GM19351 (cell line): ENCODE data around the gene STK10.

Experiments
- ATAC-seq: cut with Tn5 transposase; IDR thresholded peaks from one replicate; pipeline ENCODE4 v1.9.1; 2021; ENCODE audit warnings: mild to moderate bottlenecking, moderate library complexity; ENCODE audit not compliant: unreplicated experiment

STK10 gene

GRCh38 chr5:172093965-172094364 is 94.1 kb downstream of the STK10 start:
- ATAC-seq, result no peak

- no peak for ATAC-seq
Measured at GRCh38 chr5:172093559-172093958, 94.5 kb downstream of the STK10 start.

GRCh38 chr5:172091956-172092732 is 95.9 kb downstream of the STK10 start:
- no peak for ATAC-seq

GRCh38 chr5:172090976-172091547 is 97.0 kb downstream of the STK10 start:
- ATAC-seq, result no peak

- ATAC-seq, result no peak
Measured at GRCh38 chr5:172089298-172090117, 98.5 kb downstream of the STK10 start.

GRCh38 chr5:172088801-172089200 is 99.2 kb downstream of the STK10 start:
- no peak for ATAC-seq

- ATAC-seq, result no peak
Measured at GRCh38 chr5:172086194-172086975, 101.6 kb downstream of the STK10 start.

GRCh38 chr5:172085738-172086137 is 102.3 kb downstream of the STK10 start:
- ATAC-seq, result no peak

- ATAC-seq, result no peak
Measured at GRCh38 chr5:172082180-172082579, 105.8 kb downstream of the STK10 start.

- ATAC-seq, result no peak
Measured at GRCh38 chr5:172079876-172080275, 108.1 kb downstream of the STK10 start.

GRCh38 chr5:172078726-172079345 is 109.2 kb downstream of the STK10 start:
- no peak for ATAC-seq

GRCh38 chr5:172077664-172078425 is 110.2 kb downstream of the STK10 start:
- no peak for ATAC-seq

GRCh38 chr5:172076761-172077244 is 111.2 kb downstream of the STK10 start:
- no peak for ATAC-seq

- ATAC-seq, result no peak
Measured at GRCh38 chr5:172075656-172076055, 112.4 kb downstream of the STK10 start.

GRCh38 chr5:172074896-172075295 is 113.1 kb downstream of the STK10 start:
- ATAC-seq, result no peak

GRCh38 chr5:172071309-172071875 is 116.6 kb downstream of the STK10 start:
- ATAC-seq, result no peak

GRCh38 chr5:172065431-172066065 is 122.5 kb downstream of the STK10 start:
- ATAC-seq, result no peak

GRCh38 chr5:172064766-172065165 is 123.3 kb downstream of the STK10 start:
- ATAC-seq, result no peak

- no peak for ATAC-seq
Measured at GRCh38 chr5:172064358-172064757, 123.7 kb downstream of the STK10 start.
